HepG2 (cell line): ENCODE measurements around the gene XKR7. TPM values are rescaled to one million over a fixed set of nuclear protein-coding genes. Genes with fewer than 3 reads are reported as not detected.

Experiments used
- CAMTA2 ChIP-seq: sonication (generic); formaldehyde crosslinking; IDR thresholded peaks from 2 replicates; pipeline ENCODE4 v1.4.0; 2020; ENCODE audit warnings: mild to moderate bottlenecking, missing genetic modification reagents, borderline replicate concordance
- EEA1 ChIP-seq: sonication (generic); formaldehyde crosslinking; IDR thresholded peaks from 2 replicates; pipeline ENCODE4 v1.5.1; 2020; ENCODE audit warnings: mild to moderate bottlenecking, missing genetic modification reagents, borderline replicate concordance
- GABPA ChIP-seq, 2 experiments: IDR thresholded peaks; 2 replicates each; pipeline ENCODE4 v1.6.1; 2011 to 2016; ENCODE audit warnings: low read depth in 2 of 2, low read length in 1 of 2, missing biosample characterization in 1 of 2, missing genetic modification characterization in 1 of 2
- HNF4G ChIP-seq, 2 experiments: sonication (generic) in 1 of 2; formaldehyde crosslinking in 1 of 2; IDR thresholded peaks; 2 replicates each; pipeline versions ENCODE4 v1.4.0 to v1.6.1; 2011 to 2020; ENCODE audit warnings: borderline replicate concordance in 2 of 2, low read depth in 2 of 2, mild to moderate bottlenecking in 2 of 2, low read length in 1 of 2, missing genetic modification reagents in 1 of 2, moderate library complexity in 1 of 2
- HNRNPK ChIP-seq: fragments of 200-400 bp; formaldehyde crosslinking; IDR thresholded peaks from 2 replicates; pipeline ENCODE4 v1.6.1; 2018; ENCODE audit warnings: low read length, low read depth, moderate library complexity, mild to moderate bottlenecking; ENCODE audit not compliant: poor library complexity, severe bottlenecking
- MAFF ChIP-seq: IDR thresholded peaks from 2 replicates; pipeline ENCODE4 v1.6.1; 2011; ENCODE audit warnings: low read depth, low read length, improper control_type of control experiment
- NRL ChIP-seq: sonication (generic); formaldehyde crosslinking; IDR thresholded peaks from 2 replicates; pipeline ENCODE4 v1.5.0; 2020; ENCODE audit warnings: missing genetic modification reagents, mild to moderate bottlenecking, moderate library complexity, borderline replicate concordance
- TBX3 ChIP-seq: fragments of 450-650 bp; IDR thresholded peaks from 2 replicates; pipeline ENCODE4 v1.6.1; 2017; ENCODE audit warnings: antibody characterized with exemption, mild to moderate bottlenecking, inconsistent platforms, borderline replicate concordance
- TEAD3 ChIP-seq: optimal IDR thresholded peaks from 2 replicates; pipeline ENCODE3; 2016; ENCODE audit warnings: borderline replicate concordance
- ZC3H13 ChIP-seq: sonication (generic); formaldehyde crosslinking; IDR thresholded peaks from 2 replicates; pipeline ENCODE4 v1.8.1; 2023; ENCODE audit warnings: mild to moderate bottlenecking, missing genetic modification reagents, moderate library complexity
- ZNF143 ChIP-seq: sonication (generic); formaldehyde crosslinking; IDR thresholded peaks from 2 replicates; pipeline ENCODE4 v1.4.0; 2020; ENCODE audit warnings: missing genetic modification reagents
- ZNF430 ChIP-seq: sonication (generic); formaldehyde crosslinking; IDR thresholded peaks from 2 replicates; pipeline ENCODE4 v1.9.0; 2021; ENCODE audit warnings: mild to moderate bottlenecking, missing genetic modification reagents
- ZNF644 ChIP-seq: IDR thresholded peaks from 2 replicates; pipeline ENCODE4 v1.6.1; 2016; ENCODE audit warnings: low read depth
- polyA plus RNA-seq, 8 experiments: library from polyadenylated mRNA; depleted of rRNA in 3 of 8; stranded (reverse) in 7 of 8; unstranded in 1 of 8; fragments of >200 nt; fragmentation: Illumina TruSeq in 4 of 8; extraction: Trizol in 4 of 8; gene quantifications; 2 replicates each; pipeline versions ENCODE4 v1.2.1 to v1.2.3, GENCODE V29; 2011 to 2016; ENCODE audit warnings: low read depth in 4 of 8, missing spikeins in 1 of 8, mixed read lengths in 1 of 8; ENCODE audit not compliant: insufficient read depth in 1 of 8
- total RNA-seq, 5 experiments: library from RNA; depleted of rRNA; stranded (reverse); fragments of >200 nt; fragmentation: Illumina TruSeq; extraction: Trizol; gene quantifications; 2 replicates each; pipeline ENCODE4 v1.2.3, GENCODE V29; 2016; ENCODE audit warnings: low read depth in 1 of 5
- TF ChIP-seq, protein P1 (sequence below), 2 experiments: fragments of 450-650 bp in 1 of 2; sonication (generic) in 1 of 2; formaldehyde crosslinking in 1 of 2; IDR thresholded peaks; 2 replicates each; pipeline versions ENCODE4 v1.6.1 to v1.8.0; 2016 to 2022; ENCODE audit warnings: antibody characterized with exemption in 1 of 2, mild to moderate bottlenecking in 1 of 2, missing genetic modification reagents in 1 of 2

XKR7 gene
- total and polyA plus RNA-seq, 2 of the 13 experiments (the other 11 are each of a cell fraction or from before 2014, with no cell fraction given) = not detected

DNA sequence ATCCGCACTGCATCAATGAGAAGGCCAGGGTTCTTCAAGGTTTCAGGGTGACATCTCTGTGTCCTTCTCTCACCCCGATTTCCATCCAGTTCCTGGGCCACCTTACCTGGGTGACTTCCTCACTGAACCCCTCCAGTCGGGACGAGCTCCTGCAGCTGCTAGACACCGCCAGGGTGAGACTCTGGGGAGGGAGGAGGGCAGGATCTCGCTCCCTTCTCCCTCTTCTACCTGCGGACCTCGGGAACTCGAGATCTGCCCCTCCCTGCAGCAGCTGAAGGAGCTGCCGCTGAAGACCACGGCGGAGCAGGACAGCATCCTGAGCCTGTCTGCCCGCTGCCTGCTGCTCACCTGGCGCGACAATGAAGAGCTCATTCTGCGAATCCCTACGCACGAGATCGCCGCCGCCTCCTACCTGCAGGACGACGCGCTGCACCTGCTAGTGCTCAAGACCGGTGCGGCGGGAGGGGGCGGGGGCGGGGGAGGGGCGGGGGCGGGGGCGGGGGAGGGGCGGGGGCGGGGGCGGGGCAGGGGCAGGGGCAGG, 49.8 kb downstream of the XKR7 start (continued):
- TF ChIP-seq HNF4G (IDR thresholded peaks at IDR 0.05; ENCODE audit: borderline replicate concordance, low read depth, low read length) (no peak), HNF4G (CRISPR knock-in tag; IDR thresholded peaks at IDR 0.05; ENCODE audit: borderline replicate concordance, low read depth) (no peak), MAFF (no peak), EEA1 (no peak), GABPA (IDR thresholded peaks at IDR 0.05; ENCODE audit: low read depth, low read length) (no peak), GABPA (CRISPR knock-in tag; IDR thresholded peaks at IDR 0.05; ENCODE audit: low read depth) (no peak), TBX3 (no peak), ZNF143 (CRISPR knock-in tag) (no peak), ZNF644 (CRISPR knock-in tag) (no peak), HNRNPK (no peak), CAMTA2 (CRISPR knock-in tag) (no peak), NRL (CRISPR knock-in tag) (no peak), ZNF430 (no peak), ZC3H13 (CRISPR knock-in tag) (no peak), TEAD3 (peak; percentile 25)
- TF ChIP-seq, protein P1, sequence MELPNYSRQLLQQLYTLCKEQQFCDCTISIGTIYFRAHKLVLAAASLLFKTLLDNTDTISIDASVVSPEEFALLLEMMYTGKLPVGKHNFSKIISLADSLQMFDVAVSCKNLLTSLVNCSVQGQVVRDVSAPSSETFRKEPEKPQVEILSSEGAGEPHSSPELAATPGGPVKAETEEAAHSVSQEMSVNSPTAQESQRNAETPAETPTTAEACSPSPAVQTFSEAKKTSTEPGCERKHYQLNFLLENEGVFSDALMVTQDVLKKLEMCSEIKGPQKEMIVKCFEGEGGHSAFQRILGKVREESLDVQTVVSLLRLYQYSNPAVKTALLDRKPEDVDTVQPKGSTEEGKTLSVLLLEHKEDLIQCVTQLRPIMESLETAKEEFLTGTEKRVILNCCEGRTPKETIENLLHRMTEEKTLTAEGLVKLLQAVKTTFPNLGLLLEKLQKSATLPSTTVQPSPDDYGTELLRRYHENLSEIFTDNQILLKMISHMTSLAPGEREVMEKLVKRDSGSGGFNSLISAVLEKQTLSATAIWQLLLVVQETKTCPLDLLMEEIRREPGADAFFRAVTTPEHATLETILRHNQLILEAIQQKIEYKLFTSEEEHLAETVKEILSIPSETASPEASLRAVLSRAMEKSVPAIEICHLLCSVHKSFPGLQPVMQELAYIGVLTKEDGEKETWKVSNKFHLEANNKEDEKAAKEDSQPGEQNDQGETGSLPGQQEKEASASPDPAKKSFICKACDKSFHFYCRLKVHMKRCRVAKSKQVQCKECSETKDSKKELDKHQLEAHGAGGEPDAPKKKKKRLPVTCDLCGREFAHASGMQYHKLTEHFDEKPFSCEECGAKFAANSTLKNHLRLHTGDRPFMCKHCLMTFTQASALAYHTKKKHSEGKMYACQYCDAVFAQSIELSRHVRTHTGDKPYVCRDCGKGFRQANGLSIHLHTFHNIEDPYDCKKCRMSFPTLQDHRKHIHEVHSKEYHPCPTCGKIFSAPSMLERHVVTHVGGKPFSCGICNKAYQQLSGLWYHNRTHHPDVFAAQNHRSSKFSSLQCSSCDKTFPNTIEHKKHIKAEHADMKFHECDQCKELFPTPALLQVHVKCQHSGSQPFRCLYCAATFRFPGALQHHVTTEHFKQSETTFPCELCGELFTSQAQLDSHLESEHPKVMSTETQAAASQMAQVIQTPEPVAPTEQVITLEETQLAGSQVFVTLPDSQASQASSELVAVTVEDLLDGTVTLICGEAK (IDR thresholded peaks at IDR 0.05) = no peak
- TF ChIP-seq, protein P1 (CRISPR knock-in tag; IDR thresholded peaks at IDR 0.05) = no peak
- TF ChIP-seq, all 625 proteins: peak for 41
